Vagina (tissue), 2 donors: Measurements from ENCODE around the gene SLC22A3. TPM values are rescaled to one million over a fixed set of nuclear protein-coding genes. Genes with fewer than 3 reads are reported as not detected.
"Not testable (repeated sequence)": the region's sequence is repeated elsewhere in the genome, so short reads cannot be mapped to it uniquely, and the experiment has no call there.

Experiments used
- DNase-seq, 2 donors: peaks; one replicate each; pipeline ENCODE4 v3.0.0-alpha.2; 2017; ENCODE audit errors: extremely low spot score in 2 of 2
- H3K27ac ChIP-seq: fragments of 200-600 bp; sonication (generic); one replicate; pipeline ENCODE4 v1.5.1; 2019
- H3K27me3 ChIP-seq: fragments of 200-600 bp; sonication (generic); one replicate; pipeline ENCODE4 v1.5.1; 2019
- H3K36me3 ChIP-seq, 2 donors: fragments of 200-600 bp; sonication (generic); one replicate each; pipeline ENCODE4 v1.5.1; 2017 to 2019
- H3K4me1 ChIP-seq: fragments of 200-600 bp; sonication (generic); one replicate; pipeline ENCODE4 v1.5.1; 2019
- H3K4me3 ChIP-seq, 2 donors: fragments of 200-600 bp; sonication (generic); 1 replicate in 1 of 2; 2 replicates in 1 of 2; pipeline ENCODE4 v1.5.1; 2016 to 2019
- H3K9me3 ChIP-seq: fragments of 200-600 bp; sonication (generic); one replicate; pipeline ENCODE4 v1.5.1; 2019
- CTCF ChIP-seq, 3 experiments: fragments of 450-650 bp in 2 of 3; fragments of 200-600 bp in 1 of 3; sonication (generic) in 1 of 3; IDR thresholded peaks; one replicate each; pipeline ENCODE4 v1.5.1; 2017 to 2019; ENCODE audit warnings: antibody characterized with exemption in 3 of 3, mild to moderate bottlenecking in 2 of 3, moderate library complexity in 2 of 3
- POLR2A ChIP-seq, 2 donors: fragments of 450-650 bp; IDR thresholded peaks; one replicate each; pipeline ENCODE4 v1.6.1; 2017; ENCODE audit warnings: antibody characterized with exemption in 2 of 2, mild to moderate bottlenecking in 2 of 2, moderate library complexity in 2 of 2
- POLR2AphosphoS5 ChIP-seq, 2 donors: sonication (generic); formaldehyde crosslinking; IDR thresholded peaks; one replicate each; pipeline ENCODE4 v1.9.0; 2017; ENCODE audit warnings: antibody characterized with exemption in 2 of 2, mild to moderate bottlenecking in 2 of 2, low read depth in 1 of 2; ENCODE audit not compliant: insufficient read depth in 1 of 2
- intact Hi-C: fragments of 100-400 bp; cut with DNase I; formaldehyde crosslinking; loops from one replicate; pipeline ENCODE4 v1.15.1; 2023
- total RNA-seq: library from RNA; depleted of rRNA; stranded (reverse); fragments of >200 nt; gene quantifications from one replicate; pipeline ENCODE4 v1.2.3, GENCODE V29; 2016

SLC22A3 gene
- total RNA-seq, 1 donor from 2014 or later: 16.5 TPM

GRCh38 chr6:160367798-160368547 is 19.8 kb downstream of the SLC22A3 start:
- intact Hi-C loops: no loop called here
- TF ChIP-seq POLR2AphosphoS5 (IDR thresholded peaks at IDR 0.05; ENCODE audit: insufficient read depth in 1 of 2, low read depth in 1 of 2): no peak
- H3K36me3 ChIP-seq: no peaks in the 10 kb centered on the region
- H3K9me3 ChIP-seq: no peaks in the 10 kb centered on the region
- H3K4me3 ChIP-seq: no peak overlapping the region
- DNase-seq: no peak
- no peaks in the 10 kb centered on the region for H3K4me1 ChIP-seq
- H3K27me3 ChIP-seq: no peaks in the 10 kb centered on the region
- no peak overlapping the region for H3K27ac ChIP-seq

GRCh38 chr6:160368670-160369069 is 20.5 kb downstream of the SLC22A3 start:
- no peak for DNase-seq
- no peak for TF ChIP-seq POLR2A (IDR thresholded peaks at IDR 0.05)
- TF ChIP-seq POLR2AphosphoS5 (IDR thresholded peaks at IDR 0.05; ENCODE audit: insufficient read depth in 1 of 2, low read depth in 1 of 2): no peak
- TF ChIP-seq CTCF (IDR thresholded peaks at IDR 0.05): no peak
- intact Hi-C loops: no loop called here

GRCh38 chr6:160373601-160374000 is 25.4 kb downstream of the SLC22A3 start:
- DNase-seq, H3K4me3 ChIP-seq, H3K9me3 ChIP-seq, H3K27ac ChIP-seq, H3K36me3 ChIP-seq, H3K27me3 ChIP-seq, intact Hi-C loops: not testable (repeated sequence)
- H3K4me1 ChIP-seq: peaks cover 13% of the 10 kb centered on the region

More at GRCh38 chr6:160368670-160369069, 20.5 kb downstream of the SLC22A3 start:
- no peak overlapping the region for H3K27ac ChIP-seq
- H3K9me3 ChIP-seq: no peaks in the 10 kb centered on the region
- no peaks in the 10 kb centered on the region for H3K4me1 ChIP-seq
- H3K27me3 ChIP-seq: no peaks in the 10 kb centered on the region
- no peak overlapping the region for H3K4me3 ChIP-seq
- H3K36me3 ChIP-seq: no peaks in the 10 kb centered on the region

- Histone ChIP-seq H3K4me3 (no peak overlapping the region), H3K27me3 (no peaks in the 10 kb centered on the region), H3K27ac (no peak overlapping the region), H3K36me3 (no peaks in the 10 kb centered on the region), H3K9me3 (no peaks in the 10 kb centered on the region), H3K4me1 (peaks cover 23% of the 10 kb centered on the region)
- no peak for DNase-seq
- TF ChIP-seq POLR2A (IDR thresholded peaks at IDR 0.05): no peak
- intact Hi-C loops: no loop called here
Observed at GRCh38 chr6:160374836-160375560, 26.8 kb downstream of the SLC22A3 start.

GRCh38 chr6:160375561-160375949 is 27.4 kb downstream of the SLC22A3 start:
- Histone ChIP-seq H3K9me3 (no peaks in the 10 kb centered on the region), H3K27ac (no peak overlapping the region), H3K36me3 (no peaks in the 10 kb centered on the region), H3K4me1 (peaks cover 23% of the 10 kb centered on the region), H3K4me3 (no peak overlapping the region), H3K27me3 (no peaks in the 10 kb centered on the region)
- intact Hi-C loops: no loop called here
- DNase-seq: no peak
- TF ChIP-seq POLR2A (IDR thresholded peaks at IDR 0.05): no peak
- no peak for TF ChIP-seq POLR2AphosphoS5 (IDR thresholded peaks at IDR 0.05; ENCODE audit: insufficient read depth in 1 of 2, low read depth in 1 of 2)
- no peak for TF ChIP-seq CTCF (IDR thresholded peaks at IDR 0.05)

GRCh38 chr6:160376445-160376844 is 28.3 kb downstream of the SLC22A3 start:
- Histone ChIP-seq H3K4me1 (peaks cover 23% of the 10 kb centered on the region), H3K36me3 (no peaks in the 10 kb centered on the region)

More at GRCh38 chr6:160376445-160376844, 28.3 kb downstream of the SLC22A3 start:
- Histone ChIP-seq H3K9me3 (no peaks in the 10 kb centered on the region), H3K27ac (no peak overlapping the region), H3K4me3 (no peak overlapping the region), H3K27me3 (no peaks in the 10 kb centered on the region)
- TF ChIP-seq POLR2A (IDR thresholded peaks at IDR 0.05) (no peak), CTCF (IDR thresholded peaks at IDR 0.05) (no peak), POLR2AphosphoS5 (IDR thresholded peaks at IDR 0.05; ENCODE audit: insufficient read depth in 1 of 2, low read depth in 1 of 2) (no peak)
- DNase-seq: no peak
- intact Hi-C loops: no loop called here
